WTC11 (cell line): ENCODE results near the gene DAW1. TPM values are rescaled to one million over a fixed set of nuclear protein-coding genes. Genes with fewer than 3 reads are reported as not detected.

ENCODE experiments used
- ATAC-seq: fragments of 200-7000 bp; cut with Tn5 transposase; 2 replicates; pipeline ENCODE4 v1.10.0; 2021; ENCODE audit warnings: mild to moderate bottlenecking, moderate library complexity
- CTCF ChIA-PET: fragments of 300-600 bp; sonication (Branson Sonifier 250); formaldehyde crosslinking; loops from one replicate; lab custom pipeline; 2021; ENCODE audit warnings: antibody characterized with exemption; lab: Charles Lee
- POLR2A ChIA-PET: fragments of 350-600 bp; sonication (Branson Sonifier 250); formaldehyde crosslinking; loops from one replicate; lab custom pipeline; 2021; ENCODE audit warnings: antibody characterized with exemption; lab: Charles Lee
- DNase-seq: peaks from one replicate; pipeline ENCODE4 v3.0.0; 2021; ENCODE audit warnings: low spot score
- H3K27ac Mint-ChIP-seq: 2 replicates; pipeline ENCODE4 v1.8.0; 2021; ENCODE audit warnings: mixed read lengths
- H3K27me3 Mint-ChIP-seq: 2 replicates; pipeline ENCODE4 v1.8.0; 2021; ENCODE audit warnings: low read depth, mild to moderate bottlenecking, moderate library complexity, mixed read lengths
- H3K36me3 Mint-ChIP-seq: 2 replicates; pipeline ENCODE4 v1.8.0; 2021; ENCODE audit warnings: mixed read lengths
- H3K4me1 Mint-ChIP-seq: 2 replicates; pipeline ENCODE4 v1.8.0; 2022; ENCODE audit warnings: mixed read lengths
- H3K4me3 Mint-ChIP-seq: 2 replicates; pipeline ENCODE4 v1.8.0; 2021; ENCODE audit warnings: mild to moderate bottlenecking, moderate library complexity, mixed read lengths
- H3K9me3 Mint-ChIP-seq: 2 replicates; pipeline ENCODE4 v1.8.0; 2021; ENCODE audit warnings: mixed read lengths
- ATF6 ChIP-seq: sonication (generic); formaldehyde crosslinking; IDR thresholded peaks from 2 replicates; pipeline ENCODE4 v1.8.1; 2023; ENCODE audit warnings: mild to moderate bottlenecking, missing genetic modification reagents
- CDX4 ChIP-seq: fragments of 250-450 bp; sonication (Bioruptor Pico); IDR thresholded peaks from 2 replicates; pipeline ENCODE4 v1.9.0; 2021; ENCODE audit warnings: moderate library complexity, mild to moderate bottlenecking, inconsistent platforms, borderline replicate concordance
- CREM ChIP-seq: sonication (generic); formaldehyde crosslinking; IDR thresholded peaks from 2 replicates; pipeline ENCODE4 v1.8.1; 2022; ENCODE audit warnings: mild to moderate bottlenecking, missing genetic modification reagents, moderate library complexity
- CTCF ChIP-seq: fragments of 200-600 bp; IDR thresholded peaks from 2 replicates; pipeline ENCODE4 v1.8.0; 2022; ENCODE audit warnings: antibody characterized with exemption
- ESRRA ChIP-seq: sonication (generic); formaldehyde crosslinking; IDR thresholded peaks from 2 replicates; pipeline ENCODE4 v1.8.1; 2022; ENCODE audit warnings: mild to moderate bottlenecking, missing genetic modification reagents, borderline replicate concordance
- FOXJ3 ChIP-seq: sonication (generic); formaldehyde crosslinking; IDR thresholded peaks from 2 replicates; pipeline ENCODE4 v1.9.0; 2021; ENCODE audit warnings: missing genetic modification reagents, mild to moderate bottlenecking, borderline replicate concordance
- GRHL2 ChIP-seq: fragments of 250-450 bp; sonication (Bioruptor Pico); IDR thresholded peaks from 2 replicates; pipeline ENCODE4 v1.8.0; 2022; ENCODE audit warnings: mild to moderate bottlenecking, moderate library complexity; ENCODE audit not compliant: insufficient replicate concordance, severe bottlenecking
- JAZF1 ChIP-seq: fragments of 250-450 bp; sonication (Bioruptor Pico); IDR thresholded peaks from 2 replicates; pipeline ENCODE4 v1.9.0; 2021; ENCODE audit warnings: moderate library complexity, mild to moderate bottlenecking, inconsistent platforms
- NR2C2 ChIP-seq: sonication (generic); formaldehyde crosslinking; IDR thresholded peaks from 2 replicates; pipeline ENCODE4 v1.8.0; 2022; ENCODE audit warnings: mild to moderate bottlenecking, missing genetic modification reagents
- PREB ChIP-seq: sonication (generic); formaldehyde crosslinking; IDR thresholded peaks from 2 replicates; pipeline ENCODE4 v1.8.1; 2022; ENCODE audit warnings: mild to moderate bottlenecking, missing genetic modification reagents, moderate library complexity, borderline replicate concordance
- RELA ChIP-seq: sonication (generic); formaldehyde crosslinking; IDR thresholded peaks from 2 replicates; pipeline ENCODE4 v1.8.1; 2022; ENCODE audit warnings: missing genetic modification reagents, mild to moderate bottlenecking, borderline replicate concordance
- SMAD3 ChIP-seq: sonication (generic); formaldehyde crosslinking; IDR thresholded peaks from 2 replicates; pipeline ENCODE4 v1.8.0; 2022; ENCODE audit warnings: missing genetic modification reagents, mild to moderate bottlenecking, borderline replicate concordance
- TCF7 ChIP-seq: sonication (generic); formaldehyde crosslinking; IDR thresholded peaks from 2 replicates; pipeline ENCODE4 v1.8.0; 2022; ENCODE audit warnings: mild to moderate bottlenecking, low read depth, missing genetic modification reagents, moderate library complexity
- ZBTB21 ChIP-seq: sonication (generic); formaldehyde crosslinking; IDR thresholded peaks from 2 replicates; pipeline ENCODE4 v1.8.1; 2023; ENCODE audit warnings: mild to moderate bottlenecking, missing genetic modification reagents, borderline replicate concordance
- ZNF423 ChIP-seq: fragments of 250-450 bp; sonication (Bioruptor Pico); IDR thresholded peaks from 2 replicates; pipeline ENCODE4 v2.1.2; 2022; ENCODE audit warnings: mild to moderate bottlenecking, moderate library complexity
- ZNF425 ChIP-seq: fragments of 250-450 bp; sonication (Bioruptor Pico); conservative IDR thresholded peaks from 2 replicates; pipeline ENCODE4 v1.9.0; 2021; ENCODE audit warnings: mild to moderate bottlenecking
- total RNA-seq: library from RNA; stranded (reverse); gene quantifications from 3 replicates; pipeline ENCODE4 v1.2.3, GENCODE V29; 2021

The DAW1 gene
- total RNA-seq, 1 experiment from 2014 or later: 0.61 TPM

- TF ChIP-seq CDX4 (CRISPR knock-in tag) (no peak), FOXJ3 (CRISPR knock-in tag) (no peak), ATF6 (CRISPR knock-in tag) (no peak)
These were observed 44.9 kb upstream of the DAW1 start (continued) for GRCh38 chr2:227826563-227826962.

GRCh38 chr2:227827143-227827542 is 44.3 kb upstream of the DAW1 start:
- Mint-ChIP-seq H3K9me3 (peaks cover 5% of the 10 kb centered on the region; the same call in 1 of the 2 replicates), H3K4me1 (peaks cover 3% of the 10 kb centered on the region), H3K4me3 (no peak overlapping the region), H3K27ac (no peak overlapping the region), H3K36me3 (no peaks in the 10 kb centered on the region), H3K27me3 (no peaks in the 10 kb centered on the region)
- ATAC-seq: no peak
- CTCF ChIA-PET: no interaction called here
- POLR2A ChIA-PET: no interaction called here
- TF ChIP-seq NR2C2: no peak
- no peak for TF ChIP-seq CREM (CRISPR knock-in tag)
- TF ChIP-seq SMAD3 (CRISPR knock-in tag): no peak
- no peak for TF ChIP-seq FOXJ3 (CRISPR knock-in tag)
- no peak for TF ChIP-seq CTCF
- no peak for TF ChIP-seq TCF7 (CRISPR knock-in tag)
- TF ChIP-seq RELA (CRISPR knock-in tag): no peak
- TF ChIP-seq ZBTB21 (CRISPR knock-in tag): no peak
- no peak for DNase-seq

GRCh38 chr2:227828477-227828912 is 42.9 kb upstream of the DAW1 start:
- POLR2A ChIA-PET: no interaction called here
- Mint-ChIP-seq H3K9me3 (no peaks in the 10 kb centered on the region), H3K4me1 (no peaks in the 10 kb centered on the region; the same call in 1 of the 2 replicates), H3K4me3 (no peak overlapping the region), H3K27ac (no peak overlapping the region), H3K27me3 (no peaks in the 10 kb centered on the region), H3K36me3 (no peaks in the 10 kb centered on the region)
- CTCF ChIA-PET: interaction anchor here (0.6 kb wide), 1 partner anchor 10 kb away, joined by 5 read pairs; no protein-coding TSS in a partner anchor
- DNase-seq: no peak
- ATAC-seq: no peak
- TF ChIP-seq JAZF1 (CRISPR knock-in tag) (no peak), ZNF423 (no peak), ZNF425 (CRISPR knock-in tag) (no peak), GRHL2 (CRISPR knock-in tag) (no peak), PREB (CRISPR knock-in tag) (no peak), ESRRA (CRISPR knock-in tag) (no peak)
